Mesenchymal stem cell (in vitro differentiated cells and primary cell): Measurements from ENCODE around the gene SNX17.
"Not testable (repeated sequence)": the region's sequence is repeated elsewhere in the genome, so short reads cannot be mapped to it uniquely, and the experiment has no call there.

Experiments
- DNase-seq: peaks from one replicate; pipeline ENCODE4 v3.0.0-alpha.2; 2013
- H2AFZ ChIP-seq: one replicate; pipeline ENCODE4 v1.6.1; 2013; ENCODE audit warnings: low read depth, mild to moderate bottlenecking, control low read depth, inconsistent platforms, low read length, moderate library complexity
- H2AK5ac ChIP-seq: 2 replicates; pipeline ENCODE4 v1.6.1; 2013; ENCODE audit warnings: low read length, moderate library complexity, mild to moderate bottlenecking, inconsistent platforms; ENCODE audit not compliant: severe bottlenecking
- H2BK120ac ChIP-seq: one replicate; pipeline ENCODE4 v1.6.1; 2013; ENCODE audit warnings: low read depth, mild to moderate bottlenecking, inconsistent platforms, low read length, moderate library complexity
- H2BK12ac ChIP-seq, 2 experiments: one replicate each; pipeline ENCODE4 v1.6.1; 2013; ENCODE audit warnings: inconsistent platforms in 2 of 2, low read length in 2 of 2, mild to moderate bottlenecking in 2 of 2, moderate library complexity in 2 of 2, control low read depth in 1 of 2
- H2BK15ac ChIP-seq: one replicate; pipeline ENCODE4 v1.6.1; 2013; ENCODE audit warnings: mild to moderate bottlenecking, low read depth, inconsistent platforms; ENCODE audit not compliant: poor library complexity, severe bottlenecking
- H2BK5ac ChIP-seq: 2 replicates; pipeline ENCODE4 v1.6.1; 2013; ENCODE audit warnings: low read depth, mild to moderate bottlenecking, low read length, control low read depth, inconsistent platforms; ENCODE audit not compliant: poor library complexity, severe bottlenecking
- H3K14ac ChIP-seq, 2 experiments: one replicate each; pipeline ENCODE4 v1.6.1; 2013; ENCODE audit warnings: inconsistent platforms in 2 of 2, low read length in 2 of 2, control low read depth in 1 of 2, mild to moderate bottlenecking in 1 of 2, moderate library complexity in 1 of 2
- H3K18ac ChIP-seq, 2 experiments: one replicate each; pipeline ENCODE4 v1.6.1; 2013; ENCODE audit warnings: inconsistent platforms in 2 of 2, low read length in 2 of 2, control low read depth in 1 of 2, low read depth in 1 of 2, mild to moderate bottlenecking in 1 of 2
- H3K23ac ChIP-seq, 2 experiments: one replicate each; pipeline ENCODE4 v1.6.1; 2013; ENCODE audit warnings: inconsistent platforms in 2 of 2, low read length in 2 of 2, mild to moderate bottlenecking in 2 of 2, moderate library complexity in 2 of 2, control low read depth in 1 of 2
- H3K27ac ChIP-seq: 2 replicates; pipeline ENCODE4 v1.5.1; 2013; ENCODE audit warnings: mild to moderate bottlenecking, moderate library complexity, low read length, control low read depth, inconsistent platforms; ENCODE audit not compliant: poor library complexity, severe bottlenecking
- H3K27me3 ChIP-seq, 2 experiments: 2 replicates each; pipeline versions ENCODE4 v1.6.1 to v1.7.0; 2013; ENCODE audit warnings: low read length in 2 of 2, mild to moderate bottlenecking in 2 of 2, moderate library complexity in 2 of 2, control low read depth in 1 of 2, inconsistent platforms in 1 of 2; ENCODE audit not compliant: control insufficient read depth in 1 of 2, insufficient read depth in 1 of 2
- H3K36me3 ChIP-seq, 2 experiments: 2 replicates each; pipeline versions ENCODE4 v1.6.1 to v1.7.0; 2013; ENCODE audit warnings: low read length in 2 of 2, control low read depth in 1 of 2, inconsistent platforms in 1 of 2, low read depth in 1 of 2, mild to moderate bottlenecking in 1 of 2; ENCODE audit not compliant: insufficient read depth in 2 of 2, control insufficient read depth in 1 of 2
- H3K4ac ChIP-seq, 2 experiments: one replicate each; pipeline ENCODE4 v1.6.1; 2013; ENCODE audit warnings: inconsistent platforms in 2 of 2, low read length in 2 of 2, mild to moderate bottlenecking in 2 of 2, moderate library complexity in 2 of 2, control low read depth in 1 of 2, low read depth in 1 of 2
- H3K4me1 ChIP-seq: 2 replicates; pipeline ENCODE4 v1.6.1; 2013; ENCODE audit warnings: low read depth, low read length, control low read depth; ENCODE audit not compliant: control insufficient read depth, insufficient read depth
- H3K4me2 ChIP-seq: 2 replicates; pipeline ENCODE4 v1.6.1; 2013; ENCODE audit warnings: low read length, mild to moderate bottlenecking, inconsistent platforms; ENCODE audit not compliant: poor library complexity, severe bottlenecking
- H3K4me3 ChIP-seq, 2 experiments: 2 replicates each; pipeline versions ENCODE4 v1.5.1 to v1.7.0; 2013; ENCODE audit warnings: low read length in 2 of 2, mild to moderate bottlenecking in 2 of 2, control low read depth in 1 of 2, low read depth in 1 of 2; ENCODE audit not compliant: insufficient read depth in 1 of 2
- H3K79me1 ChIP-seq: replicated peaks from 2 replicates; pipeline ENCODE4 v1.6.1; 2013; ENCODE audit warnings: mild to moderate bottlenecking, control low read depth, low read length, inconsistent platforms; ENCODE audit not compliant: poor library complexity, severe bottlenecking
- H3K9ac ChIP-seq: 2 replicates; pipeline ENCODE4 v1.7.0; 2013; ENCODE audit warnings: mild to moderate bottlenecking, low read length, moderate library complexity
- H3K9me3 ChIP-seq: 2 replicates; pipeline ENCODE4 v1.7.0; 2013; ENCODE audit warnings: mild to moderate bottlenecking, low read length; ENCODE audit not compliant: control insufficient read depth
- H4K8ac ChIP-seq: one replicate; pipeline ENCODE4 v1.6.1; 2013; ENCODE audit warnings: inconsistent platforms, mild to moderate bottlenecking, low read length, moderate library complexity
- H4K91ac ChIP-seq: one replicate; pipeline ENCODE4 v1.6.1; 2013; ENCODE audit warnings: mild to moderate bottlenecking, low read length, inconsistent platforms
- WGBS: methylation state at CpG from one replicate; pipeline ENCODE4 v1.1.7; 2013; ENCODE audit warnings: mixed read lengths; 5-methylcytosine and 5-hydroxymethylcytosine counted together

SNX17 gene

DNA sequence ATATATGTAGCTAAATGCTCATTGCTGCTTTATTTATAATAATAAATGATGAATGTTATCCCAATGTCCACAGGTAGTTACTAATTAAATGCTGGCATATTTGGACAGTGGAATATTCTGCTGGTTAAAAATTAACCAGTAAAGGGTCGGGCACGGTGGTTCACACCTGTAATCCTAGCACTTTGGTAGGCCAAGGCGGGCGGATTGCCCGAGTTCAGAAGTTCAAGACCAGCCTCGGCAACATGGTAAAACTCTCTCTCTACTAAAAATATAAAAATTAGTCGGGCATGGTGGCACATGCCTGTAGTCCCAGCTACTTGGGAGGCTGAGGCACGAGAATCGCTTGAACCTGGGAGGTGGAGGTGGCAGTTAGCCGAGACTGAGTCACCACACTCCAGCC is 54.6 kb downstream of the SNX17 start:
- not testable (repeated sequence) for H3K27me3 ChIP-seq, H3K14ac ChIP-seq, H2BK15ac ChIP-seq, H3K9me3 ChIP-seq, H3K27ac ChIP-seq, H3K36me3 ChIP-seq, H4K8ac ChIP-seq, H3K23ac ChIP-seq, H2AFZ ChIP-seq, H3K18ac ChIP-seq, H3K79me1 ChIP-seq, H3K4me3 ChIP-seq, H3K4me2 ChIP-seq, H3K9ac ChIP-seq, H2BK12ac ChIP-seq, H4K91ac ChIP-seq, DNase-seq, H3K4ac ChIP-seq, H2BK120ac ChIP-seq, H3K4me1 ChIP-seq, H2BK5ac ChIP-seq, H2AK5ac ChIP-seq
- 96% methylated on average over 10 of the region's 10 CpGs for WGBS
